ENCODE measurements around the gene ZNF22. TPM values are rescaled to one million over a fixed set of nuclear protein-coding genes. Genes with fewer than 3 reads are reported as not detected.

ZNF22 gene
- polyA plus RNA-seq, 3 donors from 2014 or later = 53.4 to 73.5 (median 58.8) TPM

GRCh38 chr10:44983895-44984278 is 16.8 kb upstream of the ZNF22 start:
- Mint-ChIP-seq H3K36me3 (peaks cover 19 to 48% (median 29%) of the 10 kb centered on the region in 3 donors), H3K27ac (no peak overlapping the region), H3K9me3 (no peaks in the 10 kb centered on the region), H3K27me3 (ENCODE audit: low read depth in 3 of 3) (peaks cover 0 to 3% (median 2%) of the 10 kb centered on the region in 3 donors), H3K4me1 (peaks cover 0 to 6% of the 10 kb centered on the region in 2 donors), H3K4me3 (no peak overlapping the region)
- DNase-seq = no peak

GRCh38 chr10:44984671-44985101 is 16.0 kb upstream of the ZNF22 start:
- Mint-ChIP-seq H3K4me3 (no peak overlapping the region), H3K9me3 (no peaks in the 10 kb centered on the region), H3K36me3 (peaks cover 19 to 50% (median 29%) of the 10 kb centered on the region in 3 donors), H3K27me3 (ENCODE audit: low read depth in 3 of 3) (peaks cover 0 to 2% (median 0%) of the 10 kb centered on the region in 3 donors), H3K4me1 (peaks cover 0 to 6% of the 10 kb centered on the region in 2 donors), H3K27ac (no peak overlapping the region)
- no peak for DNase-seq

GRCh38 chr10:44985175-44985681 is 15.5 kb upstream of the ZNF22 start:
- no peak overlapping the region for H3K4me3 Mint-ChIP-seq
- H3K36me3 Mint-ChIP-seq = peaks cover 23 to 55% (median 32%) of the 10 kb centered on the region in 3 donors
- H3K27me3 Mint-ChIP-seq (ENCODE audit: low read depth in 3 of 3) = peaks cover 0 to 2% (median 0%) of the 10 kb centered on the region in 3 donors
- H3K27ac Mint-ChIP-seq = no peak overlapping the region
- H3K9me3 Mint-ChIP-seq = no peaks in the 10 kb centered on the region
- peaks cover 0 to 6% of the 10 kb centered on the region in 2 donors for H3K4me1 Mint-ChIP-seq
- no peak for DNase-seq

GRCh38 chr10:44986179-44986578 is 14.5 kb upstream of the ZNF22 start:
- Mint-ChIP-seq H3K4me3 (no peak overlapping the region), H3K9me3 (no peaks in the 10 kb centered on the region), H3K27me3 (ENCODE audit: low read depth in 3 of 3) (peaks cover 0 to 2% (median 0%) of the 10 kb centered on the region in 3 donors), H3K27ac (no peak overlapping the region), H3K4me1 (peaks cover 0 to under 1% of the 10 kb centered on the region in 2 donors), H3K36me3 (peaks cover 24 to 60% (median 38%) of the 10 kb centered on the region in 3 donors)
- DNase-seq = no peak

GRCh38 chr10:44986670-44987069 is 14.1 kb upstream of the ZNF22 start:
- Mint-ChIP-seq H3K27me3 (ENCODE audit: low read depth in 3 of 3) (peaks cover 0 to 2% (median 0%) of the 10 kb centered on the region in 3 donors), H3K9me3 (no peaks in the 10 kb centered on the region), H3K36me3 (peaks cover 26 to 62% (median 39%) of the 10 kb centered on the region in 3 donors), H3K27ac (no peak overlapping the region), H3K4me3 (no peak overlapping the region), H3K4me1 (no peaks in the 10 kb centered on the region)
- no peak for DNase-seq

GRCh38 chr10:44988957-44989585 is 11.7 kb upstream of the ZNF22 start:
- peaks cover 0 to 2% (median 0%) of the 10 kb centered on the region in 3 donors for H3K27me3 Mint-ChIP-seq (ENCODE audit: low read depth in 3 of 3)
- no peak for DNase-seq
- no peak overlapping the region for H3K27ac Mint-ChIP-seq
- H3K36me3 Mint-ChIP-seq = peaks cover 29 to 72% (median 45%) of the 10 kb centered on the region in 3 donors
- peaks cover 3 to 6% of the 10 kb centered on the region in 2 donors for H3K4me1 Mint-ChIP-seq
- no peaks in the 10 kb centered on the region for H3K9me3 Mint-ChIP-seq
- no peak overlapping the region for H3K4me3 Mint-ChIP-seq

GRCh38 chr10:44989597-44990301 is 11.0 kb upstream of the ZNF22 start:
- H3K36me3 Mint-ChIP-seq = peaks cover 29 to 70% (median 38%) of the 10 kb centered on the region in 3 donors
- H3K4me3 Mint-ChIP-seq = no peak overlapping the region
- no peak overlapping the region for H3K27ac Mint-ChIP-seq
- DNase-seq = no peak
- H3K9me3 Mint-ChIP-seq = no peaks in the 10 kb centered on the region
- peaks cover 0 to 2% (median 0%) of the 10 kb centered on the region in 3 donors for H3K27me3 Mint-ChIP-seq (ENCODE audit: low read depth in 3 of 3)
- peaks cover 10 to 12% of the 10 kb centered on the region in 2 donors for H3K4me1 Mint-ChIP-seq

- DNase-seq = no peak
- Mint-ChIP-seq H3K27me3 (ENCODE audit: low read depth in 3 of 3) (peaks cover 0 to 2% (median 0%) of the 10 kb centered on the region in 3 donors), H3K4me1 (peaks cover 15 to 18% of the 10 kb centered on the region in 2 donors), H3K9me3 (no peaks in the 10 kb centered on the region), H3K36me3 (peaks cover 27 to 65% (median 35%) of the 10 kb centered on the region in 3 donors), H3K27ac (no peak overlapping the region), H3K4me3 (no peak overlapping the region)
Observed at GRCh38 chr10:44990302-44990655, 10.4 kb upstream of the ZNF22 start.

GRCh38 chr10:44990965-44991364 is 9.8 kb upstream of the ZNF22 start:
- H3K27ac Mint-ChIP-seq = peak overlapping the region in 1 of 6 donors; percentile 7
- no peak overlapping the region for H3K4me3 Mint-ChIP-seq
- peaks cover 0 to 5% (median 2%) of the 10 kb centered on the region in 3 donors for H3K27me3 Mint-ChIP-seq (ENCODE audit: low read depth in 3 of 3)
- H3K9me3 Mint-ChIP-seq = no peaks in the 10 kb centered on the region
- peaks cover 22 to 58% (median 30%) of the 10 kb centered on the region in 3 donors for H3K36me3 Mint-ChIP-seq
- no peak for DNase-seq
- H3K4me1 Mint-ChIP-seq = peaks cover 22 to 25% of the 10 kb centered on the region in 2 donors

GRCh38 chr10:44991571-44991970 is 9.2 kb upstream of the ZNF22 start:
- no peaks in the 10 kb centered on the region for H3K9me3 Mint-ChIP-seq
- H3K4me1 Mint-ChIP-seq = peaks cover 28 to 31% of the 10 kb centered on the region in 2 donors
- peaks cover 16 to 52% (median 24%) of the 10 kb centered on the region in 3 donors for H3K36me3 Mint-ChIP-seq
- H3K4me3 Mint-ChIP-seq = no peak overlapping the region
- DNase-seq = no peak
- H3K27me3 Mint-ChIP-seq (ENCODE audit: low read depth in 3 of 3) = peaks cover 0 to 5% (median 2%) of the 10 kb centered on the region in 3 donors
- no peak overlapping the region for H3K27ac Mint-ChIP-seq

- Mint-ChIP-seq H3K4me3 (no peak overlapping the region), H3K4me1 (peaks cover 31 to 37% of the 10 kb centered on the region in 2 donors), H3K27ac (no peak overlapping the region), H3K27me3 (ENCODE audit: low read depth in 3 of 3) (peaks cover 0 to 7% (median 0%) of the 10 kb centered on the region in 3 donors), H3K9me3 (no peaks in the 10 kb centered on the region), H3K36me3 (peaks cover 16 to 49% (median 20%) of the 10 kb centered on the region in 3 donors)
- no peak for DNase-seq
Observed at GRCh38 chr10:44992070-44992731, 8.5 kb upstream of the ZNF22 start.

- peaks cover 16 to 44% (median 20%) of the 10 kb centered on the region in 3 donors for H3K36me3 Mint-ChIP-seq
- no peaks in the 10 kb centered on the region for H3K9me3 Mint-ChIP-seq
- peaks cover 31 to 39% of the 10 kb centered on the region in 2 donors for H3K4me1 Mint-ChIP-seq
- H3K27me3 Mint-ChIP-seq (ENCODE audit: low read depth in 3 of 3) = peaks cover 0 to 7% (median 0%) of the 10 kb centered on the region in 3 donors
- H3K27ac Mint-ChIP-seq = no peak overlapping the region
- no peak overlapping the region for H3K4me3 Mint-ChIP-seq
- DNase-seq = no peak
Observed at GRCh38 chr10:44992732-44993225, 7.9 kb upstream of the ZNF22 start.

GRCh38 chr10:44993226-44993921 is 7.3 kb upstream of the ZNF22 start:
- peak overlapping the region in 3 of 6 donors; percentile 14 to 51 (median 49) for H3K27ac Mint-ChIP-seq
- no peak for DNase-seq
- H3K4me1 Mint-ChIP-seq = peaks cover 31 to 42% of the 10 kb centered on the region in 2 donors
- no peak overlapping the region for H3K4me3 Mint-ChIP-seq
- H3K9me3 Mint-ChIP-seq = no peaks in the 10 kb centered on the region
- peaks cover 13 to 40% (median 20%) of the 10 kb centered on the region in 3 donors for H3K36me3 Mint-ChIP-seq
- peaks cover 0 to 7% (median 0%) of the 10 kb centered on the region in 3 donors for H3K27me3 Mint-ChIP-seq (ENCODE audit: low read depth in 3 of 3)

Data from immature natural killer cell (primary cell).